CD4-positive, alpha-beta memory T cell (primary cell): ENCODE measurements around the gene MXRA8. TPM values are rescaled to one million over a fixed set of nuclear protein-coding genes. Genes with fewer than 3 reads are reported as not detected.
"Not testable (repeated sequence)": the region's sequence is repeated elsewhere in the genome, so short reads cannot be mapped to it uniquely, and the experiment has no call there.

Experiments used
- CTCF ChIA-PET: fragments of 350-600 bp; sonication (Branson Sonifier 250); formaldehyde crosslinking; loops from one replicate; lab custom pipeline; 2021; ENCODE audit warnings: inconsistent platforms; ENCODE audit not compliant: partially characterized antibody; lab: Charles Lee
- POLR2A ChIA-PET: fragments of 350-600 bp; sonication (Branson Sonifier 250); formaldehyde crosslinking; loops from one replicate; lab custom pipeline; 2021; ENCODE audit not compliant: partially characterized antibody; lab: Charles Lee
- DNase-seq, 5 donors: peaks; one replicate each; pipeline versions ENCODE4 v3.0.0 to v3.0.0-alpha.2; 2020 to 2022; ENCODE audit warnings: mixed read lengths in 1 of 5
- H3K27ac ChIP-seq: one replicate; pipeline ENCODE4 v1.7.0; 2013; ENCODE audit warnings: low read depth, low read length
- H3K27me3 ChIP-seq: 2 replicates; pipeline ENCODE4 v1.7.0; 2013; ENCODE audit warnings: mild to moderate bottlenecking, low read length, moderate library complexity; ENCODE audit not compliant: insufficient read depth
- H3K36me3 ChIP-seq: 2 replicates; pipeline ENCODE4 v1.7.0; 2013; ENCODE audit warnings: mild to moderate bottlenecking, low read length, moderate library complexity; ENCODE audit not compliant: insufficient read depth
- H3K4me1 ChIP-seq: 2 replicates; pipeline ENCODE4 v1.7.0; 2013; ENCODE audit warnings: mild to moderate bottlenecking, low read length, moderate library complexity; ENCODE audit not compliant: insufficient read depth
- H3K4me3 ChIP-seq, 2 donors: one replicate each; pipeline ENCODE4 v1.7.0; 2013; ENCODE audit warnings: low read length in 2 of 2, mild to moderate bottlenecking in 1 of 2
- H3K9me3 ChIP-seq, 2 donors: one replicate each; pipeline ENCODE4 v1.7.0; 2013; ENCODE audit warnings: low read length in 2 of 2, control low read depth in 1 of 2; ENCODE audit not compliant: control insufficient read depth in 1 of 2
- H3K27ac Mint-ChIP-seq, 7 donors: one replicate each; pipeline ENCODE4 v1.8.0; 2020 to 2021; ENCODE audit warnings: mixed read lengths in 7 of 7, mild to moderate bottlenecking in 6 of 7, inconsistent platforms in 3 of 7, moderate library complexity in 3 of 7
- H3K27me3 Mint-ChIP-seq, 2 donors: one replicate each; pipeline ENCODE4 v1.8.0; 2020 to 2021; ENCODE audit warnings: mixed read lengths in 2 of 2
- H3K36me3 Mint-ChIP-seq, 2 donors: one replicate each; pipeline ENCODE4 v1.8.0; 2020 to 2021; ENCODE audit warnings: mixed read lengths in 2 of 2, inconsistent platforms in 1 of 2, mild to moderate bottlenecking in 1 of 2
- H3K4me1 Mint-ChIP-seq, 4 donors: one replicate each; pipeline ENCODE4 v1.8.0; 2020 to 2021; ENCODE audit warnings: mixed read lengths in 4 of 4, mild to moderate bottlenecking in 1 of 4
- H3K4me3 Mint-ChIP-seq, 8 donors: one replicate each; pipeline ENCODE4 v1.8.0; 2020 to 2021; ENCODE audit warnings: mixed read lengths in 8 of 8, mild to moderate bottlenecking in 7 of 8, moderate library complexity in 6 of 8, inconsistent platforms in 3 of 8
- H3K9me3 Mint-ChIP-seq, 8 donors: one replicate each; pipeline ENCODE4 v1.8.0; 2020 to 2021; ENCODE audit warnings: mixed read lengths in 8 of 8, mild to moderate bottlenecking in 5 of 8, inconsistent platforms in 3 of 8, moderate library complexity in 1 of 8
- intact Hi-C: fragments of 100-400 bp; cut with micrococcal nuclease; formaldehyde crosslinking; loops from one replicate; pipeline ENCODE4 v1.15.1; 2023
- polyA plus RNA-seq, 2 donors: library from polyadenylated mRNA; unstranded; fragments of 300-500 nt; fragmentation: Illumina TruSeq; gene quantifications; one replicate each; pipeline ENCODE4 v1.2.3, GENCODE V29; 2021
- total RNA-seq, 2 experiments: library from RNA; stranded (reverse); gene quantifications; one replicate each; pipeline ENCODE4 v1.2.3, GENCODE V29; 2021

Gene MXRA8
- total and polyA plus RNA-seq, 4 experiments from 2014 or later = 0.35 to 0.57 TPM; not detected in 2

GRCh38 chr1:1320666-1321448 lies 37.5 kb downstream of the MXRA8 start:
- ChIA-PET POLR2A (interaction anchor here (0.9 to 1.0 kb wide), 2 partner anchors 15 to 77 kb away, joined by 3 to 4 read pairs; no protein-coding TSS in a partner anchor), CTCF (no interaction called here)
- H3K27ac Mint-ChIP-seq = no peak overlapping the region
- no peaks in the 10 kb centered on the region for H3K27me3 Mint-ChIP-seq
- peaks cover 3 to 22% of the 10 kb centered on the region in 2 donors for H3K36me3 Mint-ChIP-seq
- H3K4me1 Mint-ChIP-seq = peaks cover 8 to 45% (median 26%) of the 10 kb centered on the region in 4 donors
- Histone ChIP-seq H3K4me1 (peaks cover 27% of the 10 kb centered on the region), H3K27me3 (no peaks in the 10 kb centered on the region), H3K4me3 (no peak overlapping the region), H3K9me3 (no peaks in the 10 kb centered on the region), H3K27ac (no peak overlapping the region), H3K36me3 (peaks cover 16% of the 10 kb centered on the region)
- DNase-seq = no peak
- peaks cover 0 to 2% (median 0%) of the 10 kb centered on the region in 8 donors for H3K9me3 Mint-ChIP-seq
- intact Hi-C loops = no loop called here
- no peak overlapping the region for H3K4me3 Mint-ChIP-seq

GRCh38 chr1:1319646-1319941 lies 38.8 kb downstream of the MXRA8 start:
- H3K4me3 Mint-ChIP-seq = no peak overlapping the region
- H3K4me1 ChIP-seq = peaks cover 17% of the 10 kb centered on the region
- CTCF ChIA-PET = no interaction called here
- POLR2A ChIA-PET = interaction anchor here (1.1 kb wide), 1 partner anchor 279 kb away, joined by 3 read pairs; no protein-coding TSS in a partner anchor
- H3K9me3 ChIP-seq = no peaks in the 10 kb centered on the region
- DNase-seq = no peak
- intact Hi-C loops = no loop called here
- H3K27me3 Mint-ChIP-seq = no peaks in the 10 kb centered on the region
- no peak overlapping the region for H3K27ac ChIP-seq
- H3K27me3 ChIP-seq = no peaks in the 10 kb centered on the region
- H3K36me3 ChIP-seq = peaks cover 22% of the 10 kb centered on the region
- H3K4me1 Mint-ChIP-seq = peaks cover 8 to 36% (median 23%) of the 10 kb centered on the region in 4 donors
- H3K9me3 Mint-ChIP-seq = peaks cover 0 to 2% (median 0%) of the 10 kb centered on the region in 8 donors
- H3K36me3 Mint-ChIP-seq = peaks cover 3 to 27% of the 10 kb centered on the region in 2 donors
- peak overlapping the region in 2 of 7 donors; percentile 6 to 24 for H3K27ac Mint-ChIP-seq
- H3K4me3 ChIP-seq = no peak overlapping the region

DNA sequence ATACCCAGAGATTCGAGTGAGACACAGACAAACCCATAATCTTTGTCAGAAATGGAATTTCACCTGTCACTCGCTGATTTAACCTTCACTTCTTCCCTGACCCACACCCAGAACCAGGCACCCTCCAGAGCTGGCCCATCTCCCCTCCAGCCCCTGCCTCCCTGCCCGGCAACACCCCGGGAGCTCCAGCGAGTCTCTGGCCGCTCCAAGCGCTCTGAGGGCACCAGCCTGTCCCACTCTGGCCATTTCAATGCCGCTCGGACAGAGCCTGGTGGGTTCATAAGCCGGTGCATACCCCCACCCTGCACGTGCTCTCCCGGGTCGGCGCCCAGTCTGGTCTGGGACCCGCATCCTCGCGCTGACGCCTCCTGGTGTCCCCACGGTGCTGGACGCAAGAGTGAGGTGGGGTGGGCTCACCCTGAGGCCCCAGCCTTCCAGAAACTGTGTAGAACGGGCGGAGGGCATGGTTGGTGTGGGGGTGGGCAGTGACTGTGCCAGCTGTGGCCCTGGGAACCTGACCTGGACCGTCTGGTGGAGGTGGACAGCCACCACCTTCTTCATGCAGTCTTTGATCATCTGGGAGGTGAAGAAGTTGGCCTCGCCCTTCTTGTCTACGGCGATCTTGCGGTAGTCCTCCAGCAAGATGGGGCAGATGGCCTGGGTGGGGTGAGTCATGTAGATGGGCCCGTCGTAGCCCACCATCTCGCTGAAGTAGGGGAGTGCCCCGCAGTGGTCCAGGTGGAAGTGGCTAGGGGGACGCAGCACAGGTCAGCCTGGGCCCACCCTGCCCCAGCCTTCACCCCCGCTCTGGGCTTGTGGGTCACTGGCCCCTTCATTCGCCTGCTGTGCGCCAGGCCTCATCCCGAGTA lies 39.3 kb downstream of the MXRA8 start:
- ChIA-PET POLR2A (interaction anchor here (1.1 kb wide), 1 partner anchor 278 kb away, joined by 3 read pairs; no protein-coding TSS in a partner anchor), CTCF (no interaction called here)
- H3K27ac ChIP-seq = no peak overlapping the region
- Mint-ChIP-seq H3K36me3 (peaks cover 3 to 25% of the 10 kb centered on the region in 2 donors), H3K9me3 (peaks cover 0 to 2% (median 0%) of the 10 kb centered on the region in 8 donors), H3K4me1 (peaks cover 8 to 33% (median 23%) of the 10 kb centered on the region in 4 donors), H3K27me3 (no peaks in the 10 kb centered on the region), H3K27ac (peak overlapping the region in 2 of 7 donors; percentile 6 to 24), H3K4me3 (no peak overlapping the region)
- H3K4me3 ChIP-seq = no peak overlapping the region
- H3K36me3 ChIP-seq = peaks cover 28% of the 10 kb centered on the region
- H3K27me3 ChIP-seq = no peaks in the 10 kb centered on the region
- DNase-seq = no peak
- peaks cover 17% of the 10 kb centered on the region for H3K4me1 ChIP-seq
- intact Hi-C loops = no loop called here
- H3K9me3 ChIP-seq = no peaks in the 10 kb centered on the region

- ChIA-PET CTCF (no interaction called here), POLR2A (no interaction called here)
- peaks cover 12% of the 10 kb centered on the region for H3K4me1 ChIP-seq
- peaks cover 35% of the 10 kb centered on the region for H3K36me3 ChIP-seq
- Mint-ChIP-seq H3K9me3 (no peaks in the 10 kb centered on the region), H3K4me1 (peaks cover 6 to 27% (median 17%) of the 10 kb centered on the region in 4 donors), H3K36me3 (peaks cover 3 to 28% of the 10 kb centered on the region in 2 donors), H3K4me3 (peak overlapping the region in 1 of 8 donors; percentile 7), H3K27me3 (no peaks in the 10 kb centered on the region), H3K27ac (peak overlapping the region in 1 of 7 donors; percentile 32)
- no peaks in the 10 kb centered on the region for H3K27me3 ChIP-seq
- no peak overlapping the region for H3K4me3 ChIP-seq
- no peak for DNase-seq
- no peak overlapping the region for H3K27ac ChIP-seq
- intact Hi-C loops = no loop called here
- H3K9me3 ChIP-seq = no peaks in the 10 kb centered on the region
Observed at GRCh38 chr1:1318131-1318652, 40.2 kb downstream of the MXRA8 start.

- no peak for DNase-seq
- H3K27me3 Mint-ChIP-seq = no peaks in the 10 kb centered on the region
- POLR2A ChIA-PET = interaction anchor here (0.6 kb wide), 1 partner anchor 158 kb away, joined by 3 read pairs; no protein-coding TSS in a partner anchor
Observed at GRCh38 chr1:1317420-1317819, 40.9 kb downstream of the MXRA8 start.

DNA sequence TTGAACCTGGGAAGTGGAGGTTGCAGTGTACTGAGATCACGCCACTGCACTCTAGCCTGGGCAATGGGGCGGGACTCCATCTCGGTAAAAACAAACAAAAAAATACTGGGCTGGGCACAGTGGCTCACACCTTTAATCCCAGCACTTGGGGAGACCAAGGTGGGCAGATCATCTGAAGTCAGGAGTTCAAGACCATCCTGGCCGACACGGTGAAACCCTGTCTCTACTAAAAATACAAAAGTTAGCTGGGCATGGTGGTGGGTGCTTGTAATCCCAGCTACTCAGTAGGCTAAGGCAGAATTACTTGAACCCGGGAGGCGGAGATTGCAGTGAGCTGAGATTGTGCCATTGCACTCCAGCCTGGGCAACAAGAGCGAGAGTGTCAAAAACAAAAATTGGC lies 42.2 kb downstream of the MXRA8 start:
- H3K4me3 ChIP-seq, H3K4me1 ChIP-seq, intact Hi-C loops, H3K4me3 Mint-ChIP-seq, POLR2A ChIA-PET, H3K27me3 ChIP-seq, H3K27ac ChIP-seq, H3K27me3 Mint-ChIP-seq, H3K9me3 ChIP-seq, H3K27ac Mint-ChIP-seq, CTCF ChIA-PET, H3K9me3 Mint-ChIP-seq, DNase-seq: not testable (repeated sequence)
- Mint-ChIP-seq H3K36me3 (peaks cover 3 to 32% of the 10 kb centered on the region in 2 donors), H3K4me1 (peaks cover 1 to 13% (median 6%) of the 10 kb centered on the region in 4 donors)
- peaks cover 45% of the 10 kb centered on the region for H3K36me3 ChIP-seq

More at GRCh38 chr1:1317420-1317819, 40.9 kb downstream of the MXRA8 start:
- peaks cover 4 to 20% (median 13%) of the 10 kb centered on the region in 4 donors for H3K4me1 Mint-ChIP-seq
- no peaks in the 10 kb centered on the region for H3K27me3 ChIP-seq
- CTCF ChIA-PET = no interaction called here
- peaks cover 41% of the 10 kb centered on the region for H3K36me3 ChIP-seq
- H3K9me3 Mint-ChIP-seq = no peaks in the 10 kb centered on the region
- peaks cover 6% of the 10 kb centered on the region for H3K4me1 ChIP-seq
- H3K36me3 Mint-ChIP-seq = peaks cover 3 to 32% of the 10 kb centered on the region in 2 donors
- intact Hi-C loops = no loop called here
- no peaks in the 10 kb centered on the region for H3K9me3 ChIP-seq
- no peak overlapping the region for H3K27ac Mint-ChIP-seq
- H3K27ac ChIP-seq = no peak overlapping the region
- peak overlapping the region in 1 of 8 donors; percentile 39 for H3K4me3 Mint-ChIP-seq
- no peak overlapping the region for H3K4me3 ChIP-seq
